Smooth muscle cell (in vitro differentiated cells): ENCODE data around the gene FXR2. TPM values are rescaled to one million over a fixed set of nuclear protein-coding genes. Genes with fewer than 3 reads are reported as not detected.
"Not testable (repeated sequence)": the region's sequence is repeated elsewhere in the genome, so short reads cannot be mapped to it uniquely, and the experiment has no call there.

ENCODE experiments used
- DNase-seq: peaks from one replicate; lab custom pipeline; 2025; ENCODE audit not compliant: unreplicated experiment; lab: John Stamatoyannopoulos, UW
- H2AFZ ChIP-seq: fragments of 200-600 bp; sonication (generic); 2 replicates; pipeline ENCODE4 v1.6.0; 2016; ENCODE audit warnings: antibody characterized with exemption, low read depth, mild to moderate bottlenecking
- H3F3A ChIP-seq: fragments of 200-600 bp; sonication (generic); 2 replicates; pipeline ENCODE4 v1.6.0; 2017; ENCODE audit warnings: antibody characterized with exemption, low read depth
- H3K27ac ChIP-seq: fragments of 200-600 bp; sonication (generic); 2 replicates; pipeline ENCODE4 v1.5.1; 2016; ENCODE audit warnings: low read depth, mild to moderate bottlenecking
- H3K27me3 ChIP-seq: fragments of 200-600 bp; sonication (generic); 2 replicates; pipeline ENCODE4 v1.6.1; 2016; ENCODE audit warnings: low read depth, mild to moderate bottlenecking
- H3K36me3 ChIP-seq: fragments of 200-600 bp; sonication (generic); 2 replicates; pipeline ENCODE4 v1.5.1; 2016; ENCODE audit warnings: low read depth
- H3K4me1 ChIP-seq: fragments of 200-600 bp; sonication (generic); 2 replicates; pipeline ENCODE4 v1.5.1; 2016; ENCODE audit warnings: low read depth
- H3K4me2 ChIP-seq: fragments of 200-600 bp; sonication (generic); 2 replicates; pipeline ENCODE4 v1.6.0; 2016; ENCODE audit warnings: mild to moderate bottlenecking
- H3K4me3 ChIP-seq: fragments of 200-600 bp; sonication (generic); 2 replicates; pipeline ENCODE4 v1.5.1; 2016; ENCODE audit warnings: mild to moderate bottlenecking
- H3K79me2 ChIP-seq: fragments of 200-600 bp; sonication (generic); 2 replicates; pipeline ENCODE4 v1.6.0; 2016; ENCODE audit warnings: low read depth, mild to moderate bottlenecking
- H3K9ac ChIP-seq: fragments of 200-600 bp; sonication (generic); 2 replicates; pipeline ENCODE4 v1.6.0; 2016; ENCODE audit warnings: low read depth
- H3K9me3 ChIP-seq: fragments of 200-600 bp; sonication (generic); replicated peaks from 2 replicates; pipeline ENCODE4 v1.5.1; 2016; ENCODE audit warnings: low read depth
- H4K20me1 ChIP-seq: fragments of 200-600 bp; sonication (generic); 2 replicates; pipeline ENCODE4 v1.6.0; 2016; ENCODE audit warnings: low read depth
- CTCF ChIP-seq: fragments of 200-600 bp; sonication (generic); IDR thresholded peaks from 2 replicates; pipeline ENCODE4 v1.5.1; 2017; ENCODE audit warnings: borderline replicate concordance, mild to moderate bottlenecking, antibody characterized with exemption; ENCODE audit not compliant: insufficient read depth, poor library complexity, severe bottlenecking
- WGBS: methylation state at CpG from one replicate; pipeline ENCODE4 v1.1.7; 2016; ENCODE audit warnings: low lambda C conversion rate; 5-methylcytosine and 5-hydroxymethylcytosine counted together
- polyA plus RNA-seq: library from polyadenylated mRNA; unstranded; fragments of >200 nt; fragmentation: Nextera tagmentation; extraction: Ambion mirVana; gene quantifications from 2 replicates; pipeline ENCODE4 v1.2.1, GENCODE V29; 2016
- total RNA-seq: library from RNA; depleted of rRNA; stranded (reverse); fragments of >200 nt; gene quantifications from 2 replicates; pipeline ENCODE4 v1.2.3, GENCODE V29; 2014

The FXR2 gene
- total and polyA plus RNA-seq, 2 experiments from 2014 or later, result 22.8 to 50.6 TPM

- Histone ChIP-seq H4K20me1 (peaks cover 66% of the 10 kb centered on the region), H3K4me2 (peak overlapping the region; percentile 88), H3K36me3 (no peaks in the 10 kb centered on the region), H3K79me2 (peaks cover 67% of the 10 kb centered on the region), H3F3A (no peaks in the 10 kb centered on the region), H3K4me1 (peaks cover 18% of the 10 kb centered on the region), H3K9me3 (no peaks in the 10 kb centered on the region), H2AFZ (no peak overlapping the region), H3K4me3 (no peak overlapping the region), H3K27me3 (no peaks in the 10 kb centered on the region), H3K27ac (no peak overlapping the region), H3K9ac (no peak overlapping the region)
- no peak for DNase-seq
- TF ChIP-seq CTCF, result no peak
- 95% methylated on average over 1 of the region's 1 CpG for WGBS
These were observed 2.4 kb downstream of the FXR2 start for GRCh38 chr17:7612294-7612640.

DNA sequence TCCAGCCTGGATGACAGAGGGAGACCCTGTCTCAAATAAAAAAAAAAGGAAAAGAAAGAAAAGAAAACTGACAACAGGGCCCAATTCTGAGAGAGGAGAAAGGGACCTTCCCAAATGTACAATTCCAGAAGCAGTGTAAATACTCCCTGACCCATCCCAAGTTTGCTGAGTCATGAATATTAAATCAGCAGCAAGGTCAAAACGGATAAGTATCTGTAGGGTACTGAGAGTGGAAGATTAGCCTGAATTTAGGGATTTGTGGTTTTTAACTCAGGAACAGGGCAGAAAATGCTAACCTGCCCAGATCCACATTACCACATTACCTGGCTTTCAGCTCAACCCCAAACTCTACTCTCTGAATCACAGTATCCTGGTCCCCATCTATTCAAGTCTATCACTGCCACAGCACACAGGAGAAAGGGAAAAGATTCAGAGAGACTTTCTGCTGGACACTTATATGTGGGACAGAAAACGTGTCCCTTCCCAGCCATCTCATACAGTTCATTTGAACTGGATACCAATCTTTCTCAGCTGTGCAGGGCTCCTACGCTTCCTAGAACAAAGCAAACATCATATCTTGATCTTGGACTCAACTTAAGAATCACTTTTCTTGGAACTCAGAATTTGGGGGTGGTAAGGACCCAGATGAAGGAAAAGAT lies 2.9 kb downstream of the FXR2 start:
- no peaks in the 10 kb centered on the region for H3K9me3 ChIP-seq
- H2AFZ ChIP-seq, result no peak overlapping the region
- H3K4me3 ChIP-seq, result no peak overlapping the region
- no peak for TF ChIP-seq CTCF
- peaks cover 72% of the 10 kb centered on the region for H3K79me2 ChIP-seq
- no peaks in the 10 kb centered on the region for H3F3A ChIP-seq
- H3K27me3 ChIP-seq, result no peaks in the 10 kb centered on the region
- H3K4me1 ChIP-seq, result peaks cover 18% of the 10 kb centered on the region
- no peaks in the 10 kb centered on the region for H3K36me3 ChIP-seq
- no peak overlapping the region for H3K9ac ChIP-seq
- WGBS, result 71% methylated on average over 3 of the region's 3 CpGs
- H4K20me1 ChIP-seq, result peaks cover 71% of the 10 kb centered on the region
- H3K4me2 ChIP-seq, result peak overlapping the region; percentile 88
- no peak for DNase-seq
- no peak overlapping the region for H3K27ac ChIP-seq

DNA sequence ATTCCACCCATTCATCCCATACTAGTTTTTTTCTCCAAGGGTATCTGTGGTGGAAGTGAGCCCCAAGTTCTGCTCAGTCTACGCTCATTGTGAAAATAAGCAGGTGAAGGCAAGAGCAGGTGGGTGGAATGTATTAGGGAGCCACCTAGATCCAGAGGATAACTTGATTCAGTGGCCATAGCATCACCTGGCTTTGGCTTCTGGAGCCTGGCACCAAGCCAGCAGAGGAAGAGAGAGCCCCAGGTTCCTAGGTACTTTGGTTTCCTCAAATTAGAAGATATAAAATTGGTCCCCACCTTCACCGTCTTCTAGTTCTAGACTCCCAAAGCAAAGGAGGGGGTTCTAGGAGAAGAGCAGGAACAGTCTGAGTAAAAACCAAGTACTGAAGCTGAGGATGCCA lies 4.1 kb downstream of the FXR2 start:
- no peak for DNase-seq
- no peak overlapping the region for H3K9ac ChIP-seq
- H3K4me1 ChIP-seq, result peaks cover 18% of the 10 kb centered on the region
- H4K20me1 ChIP-seq, result peaks cover 83% of the 10 kb centered on the region
- no peaks in the 10 kb centered on the region for H3K27me3 ChIP-seq
- no peaks in the 10 kb centered on the region for H3F3A ChIP-seq
- TF ChIP-seq CTCF, result no peak
- H3K27ac ChIP-seq, result no peak overlapping the region
- H3K4me3 ChIP-seq, result no peak overlapping the region
- H3K9me3 ChIP-seq, result no peaks in the 10 kb centered on the region
- no peak overlapping the region for H2AFZ ChIP-seq
- H3K36me3 ChIP-seq, result no peaks in the 10 kb centered on the region
- H3K79me2 ChIP-seq, result peaks cover 78% of the 10 kb centered on the region
- 98% methylated on average over 2 of the region's 2 CpGs for WGBS
- no peak overlapping the region for H3K4me2 ChIP-seq

DNA sequence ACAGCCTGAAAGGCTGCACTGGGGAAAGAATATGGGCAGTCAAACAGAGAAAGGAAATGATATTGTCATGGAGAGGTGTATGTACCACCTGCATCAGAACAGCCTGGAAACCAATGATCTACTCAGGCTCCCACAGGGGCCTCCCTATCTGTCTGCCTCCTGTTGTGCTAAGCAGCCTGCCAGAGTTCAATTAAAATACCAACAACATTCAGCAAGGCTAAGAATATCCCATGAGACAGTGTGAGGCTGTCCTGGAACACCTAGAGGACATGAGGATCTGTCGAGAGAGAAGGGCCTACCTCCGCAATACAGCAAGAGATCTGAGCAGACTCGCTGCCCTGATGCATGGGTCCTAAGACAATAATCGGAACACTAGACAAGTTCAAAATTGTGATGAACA lies 8.4 kb downstream of the FXR2 start:
- no peak overlapping the region for H3K4me3 ChIP-seq
- H3F3A ChIP-seq, result no peaks in the 10 kb centered on the region
- no peak for DNase-seq
- H3K27ac ChIP-seq, result no peak overlapping the region
- H4K20me1 ChIP-seq, result peaks cover 58% of the 10 kb centered on the region
- no peak for TF ChIP-seq CTCF
- WGBS, result 98% methylated on average over 4 of the region's 4 CpGs
- no peak overlapping the region for H2AFZ ChIP-seq
- no peak overlapping the region for H3K9ac ChIP-seq
- no peaks in the 10 kb centered on the region for H3K9me3 ChIP-seq
- no peaks in the 10 kb centered on the region for H3K27me3 ChIP-seq
- H3K36me3 ChIP-seq, result peaks cover 11% of the 10 kb centered on the region
- no peak overlapping the region for H3K4me2 ChIP-seq
- no peaks in the 10 kb centered on the region for H3K4me1 ChIP-seq
- H3K79me2 ChIP-seq, result peaks cover 49% of the 10 kb centered on the region

- not testable (repeated sequence) for H3K4me1 ChIP-seq, H3F3A ChIP-seq, H2AFZ ChIP-seq, H3K79me2 ChIP-seq, H3K4me3 ChIP-seq, DNase-seq, H3K4me2 ChIP-seq, H3K9me3 ChIP-seq, H3K27me3 ChIP-seq, H3K27ac ChIP-seq, H3K9ac ChIP-seq, H4K20me1 ChIP-seq
- H3K36me3 ChIP-seq, result peaks cover 17% of the 10 kb centered on the region
- 76% methylated on average over 5 of the region's 5 CpGs for WGBS
These were observed 17.1 kb downstream of the FXR2 start for GRCh38 chr17:7597561-7597960.
